Measurements from ENCODE around the gene NOP9.
"Not testable (repeated sequence)": the region's sequence is repeated elsewhere in the genome, so short reads cannot be mapped to it uniquely, and the experiment has no call there.

The NOP9 gene

DNA sequence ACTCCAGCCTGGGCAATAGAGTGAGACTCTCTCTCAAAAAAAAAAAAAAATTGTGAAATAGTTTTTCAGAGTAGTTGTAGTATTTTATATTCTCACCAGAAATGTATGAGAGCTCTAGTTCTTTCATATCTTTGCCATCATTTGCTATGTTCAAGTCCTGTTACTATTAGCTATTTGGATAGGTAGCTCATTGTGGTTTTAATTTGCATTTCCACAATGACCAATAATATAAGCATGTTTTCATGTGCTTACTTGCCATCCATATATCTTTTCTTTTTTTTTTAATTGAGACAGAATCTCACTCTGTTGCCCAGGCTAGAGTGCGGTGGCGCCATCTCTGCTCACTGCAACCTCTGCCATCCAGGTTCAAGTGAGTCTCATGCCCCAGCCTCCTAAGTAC, 48.5 kb downstream of the NOP9 start:
- TF ChIP-seq CTCF (IDR thresholded peaks at IDR 0.05; ENCODE audit: low read depth, low read length), result no peak
- H3K4me3 ChIP-seq (ENCODE audit: low read depth, low read length), result no peak overlapping the region

DNA sequence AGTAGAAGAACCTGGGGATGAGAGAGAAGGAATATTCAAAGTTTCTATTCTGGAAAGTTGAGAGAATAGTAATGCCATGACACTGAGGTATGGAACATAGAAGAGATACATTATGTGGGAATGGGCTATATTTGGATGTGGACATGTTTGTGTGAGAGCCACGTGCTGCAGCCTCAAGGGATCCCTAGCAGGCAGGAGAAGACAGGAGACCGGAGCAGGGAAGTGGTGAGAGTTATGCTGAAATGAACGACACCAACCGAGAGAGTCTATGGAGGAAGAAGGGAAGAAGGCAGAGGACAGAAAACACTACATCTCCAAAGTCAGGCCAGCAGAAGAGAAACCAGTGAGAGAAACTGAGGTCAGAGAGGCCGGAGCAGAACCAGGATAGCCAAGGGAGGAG, 50.1 kb downstream of the NOP9 start:
- H3K4me3 ChIP-seq (ENCODE audit: low read depth, low read length), result no peak overlapping the region
- no peak for TF ChIP-seq CTCF (IDR thresholded peaks at IDR 0.05; ENCODE audit: low read depth, low read length)

GRCh38 chr14:24351517-24351916, 51.9 kb downstream of the NOP9 start:
- no peak overlapping the region for H3K4me3 ChIP-seq (ENCODE audit: low read depth, low read length)
- no peak for TF ChIP-seq CTCF (IDR thresholded peaks at IDR 0.05; ENCODE audit: low read depth, low read length)

GRCh38 chr14:24353559-24354481, 54.2 kb downstream of the NOP9 start:
- TF ChIP-seq CTCF (IDR thresholded peaks at IDR 0.05; ENCODE audit: low read depth, low read length), result no peak
- H3K4me3 ChIP-seq (ENCODE audit: low read depth, low read length), result no peak overlapping the region

- not testable (repeated sequence) for H3K4me3 ChIP-seq (ENCODE audit: low read depth, low read length)
Measured at GRCh38 chr14:24354482-24354825, 54.8 kb downstream of the NOP9 start.

- TF ChIP-seq CTCF (IDR thresholded peaks at IDR 0.05; ENCODE audit: low read depth, low read length), result no peak
- H3K4me3 ChIP-seq (ENCODE audit: low read depth, low read length), result no peak overlapping the region
Measured at GRCh38 chr14:24355009-24355408, 55.4 kb downstream of the NOP9 start.

DNA sequence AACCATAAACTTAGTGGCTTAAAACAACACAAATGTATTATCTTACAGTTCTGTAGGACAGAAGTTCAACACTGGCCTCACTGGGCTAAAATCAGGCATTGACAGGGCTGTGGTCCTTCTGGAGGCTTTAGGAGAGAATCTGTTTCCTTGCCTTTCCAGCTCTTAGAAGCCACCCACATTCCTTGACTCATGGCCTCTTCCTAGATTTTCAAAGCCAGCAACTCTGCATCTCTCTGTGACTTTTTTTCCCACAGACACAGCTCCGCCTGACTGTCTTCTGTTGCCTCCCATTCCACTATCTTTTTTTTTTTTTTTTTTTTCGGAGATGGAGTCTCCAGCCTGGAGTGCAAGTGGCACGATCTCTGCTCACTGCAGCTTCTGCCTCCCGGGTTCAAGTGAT, 56.6 kb downstream of the NOP9 start:
- no peak for TF ChIP-seq CTCF (IDR thresholded peaks at IDR 0.05; ENCODE audit: low read depth, low read length)
- H3K4me3 ChIP-seq (ENCODE audit: low read depth, low read length), result no peak overlapping the region

All from WI38 (cell line).